Activated CD4-positive, alpha-beta memory T cell treated with anti-CD3 and anti-CD28 coated beads for 36 hours (primary cell): ENCODE results near the gene TMSB10. TPM values are rescaled to one million over a fixed set of nuclear protein-coding genes. Genes with fewer than 3 reads are reported as not detected.

ENCODE experiments used
- CTCF ChIA-PET: fragments of 350-600 bp; sonication (Branson Sonifier 250); formaldehyde crosslinking; loops from one replicate; lab custom pipeline; 2021; ENCODE audit warnings: antibody characterized with exemption, inconsistent platforms; lab: Charles Lee
- POLR2A ChIA-PET: fragments of 350-600 bp; sonication (Branson Sonifier 250); formaldehyde crosslinking; loops from one replicate; lab custom pipeline; 2021; ENCODE audit warnings: antibody characterized with exemption; lab: Charles Lee
- DNase-seq: peaks from one replicate; pipeline ENCODE4 v3.0.0-alpha.2; 2020
- H3K27ac Mint-ChIP-seq: one replicate; pipeline ENCODE4 v1.8.0; 2021; ENCODE audit warnings: mixed read lengths
- H3K27me3 Mint-ChIP-seq: one replicate; pipeline ENCODE4 v1.8.0; 2021; ENCODE audit warnings: mixed read lengths
- H3K36me3 Mint-ChIP-seq: one replicate; pipeline ENCODE4 v1.8.0; 2021; ENCODE audit warnings: mixed read lengths
- H3K4me1 Mint-ChIP-seq: one replicate; pipeline ENCODE4 v1.8.0; 2021; ENCODE audit warnings: low read depth, mixed read lengths
- H3K4me3 Mint-ChIP-seq: one replicate; pipeline ENCODE4 v1.8.0; 2021; ENCODE audit warnings: mild to moderate bottlenecking, mixed read lengths
- H3K9me3 Mint-ChIP-seq: one replicate; pipeline ENCODE4 v1.8.0; 2021; ENCODE audit warnings: mixed read lengths
- intact Hi-C: fragments of 100-400 bp; cut with micrococcal nuclease; formaldehyde crosslinking; loops from one replicate; pipeline ENCODE4 v1.15.1; 2023
- total RNA-seq, 2 experiments: library from RNA; stranded (reverse); gene quantifications; one replicate each; pipeline ENCODE4 v1.2.3, GENCODE V29; 2021

TMSB10 gene
- total RNA-seq, 2 experiments from 2014 or later: 2,535 to 2,567 TPM

GRCh38 chr2:84901593-84902120 is 3.8 kb upstream of the TMSB10 start:
- intact Hi-C loops: no loop called here
- POLR2A ChIA-PET: interaction anchor here (2.0 kb wide), 1 partner anchor 13 kb away, joined by 5 read pairs; no protein-coding TSS in a partner anchor
- H3K4me1 Mint-ChIP-seq: peaks cover 65% of the 10 kb centered on the region
- CTCF ChIA-PET: interaction anchor here (0.7 to 11.8 kb wide), 3 partner anchors 14 to 24 kb away, joined by 3 to 117 read pairs (median 3); no protein-coding TSS in a partner anchor
- no peak for DNase-seq
- H3K27ac Mint-ChIP-seq: no peak overlapping the region
- H3K36me3 Mint-ChIP-seq: peaks cover 10% of the 10 kb centered on the region
- no peaks in the 10 kb centered on the region for H3K9me3 Mint-ChIP-seq
- H3K4me3 Mint-ChIP-seq: no peak overlapping the region
- H3K27me3 Mint-ChIP-seq: no peaks in the 10 kb centered on the region

- no peak for DNase-seq
- no peaks in the 10 kb centered on the region for H3K9me3 Mint-ChIP-seq
- H3K27me3 Mint-ChIP-seq: no peaks in the 10 kb centered on the region
- H3K4me3 Mint-ChIP-seq: no peak overlapping the region
- POLR2A ChIA-PET: no interaction called here
- CTCF ChIA-PET: interaction anchor here (1.6 to 11.8 kb wide), 2 partner anchors 18 to 23 kb away, joined by 3 to 117 read pairs; no protein-coding TSS in a partner anchor
- peak overlapping the region; percentile 31 for H3K27ac Mint-ChIP-seq
- intact Hi-C loops: no loop called here
- H3K4me1 Mint-ChIP-seq: peaks cover 68% of the 10 kb centered on the region
- H3K36me3 Mint-ChIP-seq: peaks cover 19% of the 10 kb centered on the region
Measured at GRCh38 chr2:84902526-84902925, 2.9 kb upstream of the TMSB10 start.

DNA sequence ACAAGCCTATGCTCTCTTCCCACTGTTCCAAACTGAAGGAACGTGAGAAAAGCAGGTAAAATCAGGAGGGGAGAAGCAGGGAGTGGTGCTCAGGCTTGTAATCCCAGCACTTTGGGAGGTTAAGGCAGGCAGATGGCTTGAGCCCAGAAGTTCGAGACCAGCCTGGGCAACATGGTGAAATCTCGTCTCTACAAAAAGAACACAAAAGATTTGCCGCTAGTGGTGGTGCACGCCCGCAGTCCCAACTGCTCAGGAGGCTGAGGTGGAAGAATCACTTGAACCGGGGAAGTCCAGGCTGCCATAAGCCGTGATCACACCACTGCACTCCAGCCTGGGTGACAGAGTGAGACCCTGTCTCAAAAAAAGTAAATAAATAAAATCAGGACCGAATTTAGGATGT is 1.3 kb upstream of the TMSB10 start:
- intact Hi-C loops: loop anchor here (2.0 kb wide), 1 partner anchor 67 kb away; the partner anchor contains the start of gene KCMF1
- H3K4me1 Mint-ChIP-seq: peaks cover 67% of the 10 kb centered on the region

DNA sequence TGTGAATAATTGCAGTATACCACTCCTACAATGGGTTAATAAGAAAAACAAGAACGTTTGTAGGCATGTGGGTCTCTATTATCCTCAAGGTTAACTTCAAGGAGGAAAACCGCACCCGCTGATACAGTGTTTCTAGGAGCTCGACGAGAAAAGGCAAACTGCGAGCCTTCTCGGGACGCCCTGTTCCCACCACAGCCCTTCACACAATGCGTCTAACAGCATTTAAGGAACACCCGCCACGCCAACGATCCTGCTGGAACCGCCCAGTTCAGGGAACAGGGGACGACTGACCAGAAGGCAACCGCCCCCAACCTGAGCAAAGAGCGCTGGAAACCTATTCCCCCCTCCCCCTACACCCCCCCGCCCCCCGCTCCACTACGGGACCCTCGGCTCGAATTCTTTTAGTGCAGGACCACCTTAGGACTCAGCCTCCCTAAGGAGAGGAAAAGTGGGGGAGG is 710 bp upstream of the TMSB10 start:
- no peaks in the 10 kb centered on the region for H3K27me3 Mint-ChIP-seq
- intact Hi-C loops: loop anchor here (1.0 to 2.0 kb wide), 2 partner anchors 22 to 66 kb away; partner anchors contain the start of gene KCMF1
- peaks cover 67% of the 10 kb centered on the region for H3K4me1 Mint-ChIP-seq
- POLR2A ChIA-PET: interaction anchor here (0.5 to 5.1 kb wide), 8 partner anchors 7 to 34 kb away, joined by 3 to 41 read pairs (median 25); partner anchors contain the start of gene TRABD2A
- H3K27ac Mint-ChIP-seq: peak overlapping the region; percentile 86
- peaks cover 8% of the 10 kb centered on the region for H3K9me3 Mint-ChIP-seq
- CTCF ChIA-PET: interaction anchor here (1.0 to 11.8 kb wide), 4 partner anchors 15 to 22 kb away, joined by 4 to 117 read pairs (median 5); no protein-coding TSS in a partner anchor
- H3K36me3 Mint-ChIP-seq: peaks cover 30% of the 10 kb centered on the region
- peak overlapping the region; percentile 73 for H3K4me3 Mint-ChIP-seq
- peak; percentile 56 for DNase-seq

More for the DNA sequence above, 1.3 kb upstream of the TMSB10 start:
- peak overlapping the region; percentile 73 for H3K4me3 Mint-ChIP-seq
- ChIA-PET POLR2A (interaction anchor here (3.2 to 5.1 kb wide), 6 partner anchors 10 to 35 kb away, joined by 14 to 41 read pairs (median 33); partner anchors contain the start of gene TRABD2A), CTCF (interaction anchor here (1.0 to 11.8 kb wide), 4 partner anchors 15 to 22 kb away, joined by 4 to 117 read pairs (median 5); no protein-coding TSS in a partner anchor)
- H3K36me3 Mint-ChIP-seq: peaks cover 26% of the 10 kb centered on the region
- H3K9me3 Mint-ChIP-seq: peaks cover 2% of the 10 kb centered on the region
- no peaks in the 10 kb centered on the region for H3K27me3 Mint-ChIP-seq
- H3K27ac Mint-ChIP-seq: peak overlapping the region; percentile 86
- DNase-seq: no peak

DNA sequence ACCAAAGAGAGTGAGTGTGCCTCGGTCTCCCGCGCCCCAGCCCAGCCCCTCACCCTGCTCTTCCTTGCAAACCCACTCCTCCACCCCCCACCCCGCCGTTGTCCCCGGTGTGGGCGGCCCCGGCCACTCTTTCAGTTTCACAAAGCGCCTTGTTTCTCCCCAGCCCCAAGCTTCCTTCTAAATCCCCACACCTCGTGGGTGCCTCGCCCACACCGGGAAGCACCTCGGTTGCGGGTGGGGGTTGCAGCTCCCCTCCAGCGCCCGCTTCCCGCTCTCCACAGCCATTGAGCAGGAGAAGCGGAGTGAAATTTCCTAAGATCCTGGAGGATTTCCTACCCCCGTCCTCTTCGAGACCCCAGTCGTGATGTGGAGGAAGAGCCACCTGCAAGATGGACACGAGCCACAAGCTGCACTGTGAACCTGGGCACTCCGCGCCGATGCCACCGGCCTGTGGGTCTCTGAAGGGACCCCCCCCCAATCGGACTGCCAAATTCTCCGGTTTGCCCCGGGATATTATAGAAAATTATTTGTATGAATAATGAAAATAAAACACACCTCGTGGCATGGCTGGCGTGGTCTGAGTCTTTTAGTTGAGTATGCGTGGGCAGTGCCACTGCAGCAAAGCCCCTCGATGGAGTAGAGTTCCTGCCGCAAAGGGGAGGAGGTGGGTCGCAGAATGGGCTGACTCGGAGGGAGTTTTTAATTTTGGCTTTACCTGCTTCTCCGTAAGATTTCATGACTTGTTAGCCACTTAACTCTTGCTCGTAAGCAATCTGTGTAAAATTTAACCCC is 848 bp downstream of the TMSB10 start:
- peaks cover 13% of the 10 kb centered on the region for H3K9me3 Mint-ChIP-seq
- ChIA-PET POLR2A (interaction anchor here (0.8 to 5.1 kb wide), 16 partner anchors 8 to 632 kb away, joined by 3 to 41 read pairs (median 8); partner anchors contain the start of genes MAT2A and TRABD2A), CTCF (interaction anchor here (0.6 to 11.8 kb wide), 11 partner anchors 12 to 415 kb away, joined by 3 to 117 read pairs (median 4); partner anchors contain the start of gene DNAH6)
- H3K27ac Mint-ChIP-seq: peak overlapping the region; percentile 93
- peak; percentile 73 for DNase-seq
- H3K36me3 Mint-ChIP-seq: peaks cover 34% of the 10 kb centered on the region
- H3K27me3 Mint-ChIP-seq: no peaks in the 10 kb centered on the region
- peak overlapping the region; percentile 91 for H3K4me3 Mint-ChIP-seq
- H3K4me1 Mint-ChIP-seq: peaks cover 64% of the 10 kb centered on the region
- intact Hi-C loops: loop anchor here (1.0 kb wide), 1 partner anchor 8 kb away; no protein-coding TSS in a partner anchor

DNA sequence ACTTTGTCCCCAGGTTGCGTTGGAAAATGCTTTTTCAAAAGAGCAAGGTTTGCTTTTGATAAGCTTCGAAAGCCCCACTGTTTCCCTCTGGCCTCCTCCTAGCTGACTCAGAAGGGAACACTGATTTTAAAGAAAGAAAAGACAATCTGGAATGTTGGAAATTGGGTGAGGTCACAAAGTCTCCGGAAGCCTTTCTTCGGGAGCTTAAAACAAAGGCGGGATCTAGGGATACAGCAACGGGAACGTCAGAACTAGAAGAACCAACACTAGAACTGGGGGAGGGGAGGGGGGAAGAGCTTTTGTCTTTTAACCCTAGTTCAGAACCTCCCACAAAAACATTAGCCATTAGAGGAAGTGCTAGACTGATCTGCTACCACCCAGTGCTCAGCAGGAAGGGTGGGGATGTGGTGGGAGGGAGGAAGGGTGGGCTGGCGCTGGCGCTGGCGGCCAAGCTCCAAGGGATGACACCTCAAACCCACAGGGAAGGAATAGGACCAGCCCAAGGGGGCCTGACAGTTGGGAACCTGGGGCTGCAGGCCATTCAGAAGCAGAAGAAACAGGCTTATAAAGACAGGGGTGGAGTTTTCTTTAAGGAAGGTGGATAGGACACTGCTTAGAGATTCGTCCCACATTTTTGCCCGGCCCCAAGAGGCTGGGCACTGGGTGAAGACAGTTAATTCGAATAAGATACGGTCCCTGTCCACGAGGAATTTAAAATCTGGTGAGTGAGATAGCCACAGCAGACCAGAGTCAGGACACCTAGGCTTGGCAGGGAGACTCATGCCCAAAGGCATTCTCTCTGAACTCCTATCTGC is 1.7 kb downstream of the TMSB10 start:
- DNase-seq: peak; percentile 66
- H3K4me1 Mint-ChIP-seq: peaks cover 63% of the 10 kb centered on the region
- H3K36me3 Mint-ChIP-seq: peaks cover 34% of the 10 kb centered on the region
- ChIA-PET CTCF (interaction anchor here (1.0 to 11.8 kb wide), 8 partner anchors 12 to 416 kb away, joined by 3 to 117 read pairs (median 4); no protein-coding TSS in a partner anchor), POLR2A (interaction anchor here (0.8 to 5.1 kb wide), 14 partner anchors 9 to 632 kb away, joined by 3 to 41 read pairs (median 12); partner anchors contain the start of genes MAT2A and TRABD2A)
- H3K27ac Mint-ChIP-seq: peak overlapping the region; percentile 93
- H3K4me3 Mint-ChIP-seq: peak overlapping the region; percentile 91
- intact Hi-C loops: loop anchor here (1.0 kb wide), 3 partner anchors 9 to 18 kb away; no protein-coding TSS in a partner anchor
- H3K9me3 Mint-ChIP-seq: peaks cover 13% of the 10 kb centered on the region
- H3K27me3 Mint-ChIP-seq: no peaks in the 10 kb centered on the region

DNA sequence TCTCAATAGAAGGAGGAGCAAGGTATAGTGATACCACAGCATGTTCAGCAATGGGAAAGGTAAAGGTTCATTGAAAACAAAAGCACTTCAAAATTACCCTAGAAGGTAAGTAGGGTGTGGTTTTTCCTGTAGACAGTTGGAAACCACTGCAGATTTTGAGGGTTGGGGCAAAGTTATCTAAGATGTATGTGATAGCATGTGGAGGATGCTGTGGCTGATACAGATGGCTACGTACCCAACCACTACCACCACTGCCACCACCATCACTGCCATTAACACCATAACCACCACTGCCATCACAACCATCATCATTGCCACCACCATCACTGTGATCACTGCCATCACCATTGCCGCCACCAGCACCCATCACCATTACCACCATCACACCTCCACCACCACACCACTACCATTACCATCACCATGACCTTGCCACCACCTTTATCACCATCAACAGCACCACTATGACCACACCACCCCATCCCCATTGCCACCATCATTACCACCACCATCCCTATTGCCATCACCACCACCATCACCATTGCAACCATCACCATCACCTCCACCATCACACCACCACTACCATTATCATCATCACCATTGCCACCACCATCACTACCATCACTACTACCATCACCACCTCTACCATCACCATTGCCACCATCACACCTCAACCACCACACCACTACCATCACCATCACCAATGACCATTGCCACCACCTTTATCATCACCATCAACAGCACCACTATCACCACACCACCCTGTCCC is 3.7 kb downstream of the TMSB10 start:
- POLR2A ChIA-PET: interaction anchor here (1.3 to 4.8 kb wide), 3 partner anchors 11 to 16 kb away, joined by 5 to 41 read pairs (median 7); no protein-coding TSS in a partner anchor
- peak; percentile 55 for DNase-seq

DNA sequence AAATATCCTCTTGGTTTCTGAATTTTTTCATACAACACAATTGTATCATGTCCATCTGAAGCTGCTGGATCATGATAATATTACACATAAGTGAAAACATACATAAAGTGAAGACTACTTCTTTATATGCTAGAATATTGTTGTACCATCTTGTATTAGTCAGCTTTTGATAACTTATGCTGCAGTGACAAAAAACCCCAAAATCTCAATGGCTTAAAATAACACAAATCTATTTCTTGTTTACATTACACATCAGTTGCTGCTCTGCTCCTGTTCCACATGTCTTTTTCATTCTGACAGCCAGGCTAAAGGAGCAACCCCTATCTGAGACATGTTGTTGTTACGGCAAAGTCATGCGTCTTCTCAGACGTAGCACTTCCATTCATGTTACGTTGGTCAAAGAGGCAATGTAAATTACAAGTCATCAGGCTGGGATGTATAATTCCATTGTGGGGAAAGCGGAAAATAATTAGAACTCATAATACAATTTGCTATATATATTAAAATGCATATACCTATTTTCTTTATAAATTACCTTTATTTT is 5.8 kb downstream of the TMSB10 start:
- POLR2A ChIA-PET: interaction anchor here (1.4 kb wide), 1 partner anchor 14 kb away, joined by 3 read pairs; no protein-coding TSS in a partner anchor
- no peak for DNase-seq
- H3K9me3 Mint-ChIP-seq: peaks cover 13% of the 10 kb centered on the region
- H3K4me1 Mint-ChIP-seq: peaks cover 41% of the 10 kb centered on the region
- H3K27ac Mint-ChIP-seq: no peak overlapping the region
- CTCF ChIA-PET: interaction anchor here (0.6 to 1.6 kb wide), 3 partner anchors 14 to 389 kb away, joined by 3 to 10 read pairs (median 5); no protein-coding TSS in a partner anchor
- intact Hi-C loops: no loop called here
- H3K36me3 Mint-ChIP-seq: peaks cover 28% of the 10 kb centered on the region
- no peak overlapping the region for H3K4me3 Mint-ChIP-seq
- no peaks in the 10 kb centered on the region for H3K27me3 Mint-ChIP-seq

More for the DNA sequence above, 3.7 kb downstream of the TMSB10 start:
- Mint-ChIP-seq H3K27ac (peak overlapping the region; percentile 93), H3K36me3 (peaks cover 34% of the 10 kb centered on the region), H3K4me1 (peaks cover 50% of the 10 kb centered on the region), H3K27me3 (no peaks in the 10 kb centered on the region), H3K9me3 (peaks cover 13% of the 10 kb centered on the region), H3K4me3 (peak overlapping the region; percentile 91)
- intact Hi-C loops: loop anchor here (1.0 kb wide), 1 partner anchor 21 kb away; no protein-coding TSS in a partner anchor
- CTCF ChIA-PET: interaction anchor here (11.8 kb wide), 1 partner anchor 16 kb away, joined by 117 read pairs; no protein-coding TSS in a partner anchor

DNA sequence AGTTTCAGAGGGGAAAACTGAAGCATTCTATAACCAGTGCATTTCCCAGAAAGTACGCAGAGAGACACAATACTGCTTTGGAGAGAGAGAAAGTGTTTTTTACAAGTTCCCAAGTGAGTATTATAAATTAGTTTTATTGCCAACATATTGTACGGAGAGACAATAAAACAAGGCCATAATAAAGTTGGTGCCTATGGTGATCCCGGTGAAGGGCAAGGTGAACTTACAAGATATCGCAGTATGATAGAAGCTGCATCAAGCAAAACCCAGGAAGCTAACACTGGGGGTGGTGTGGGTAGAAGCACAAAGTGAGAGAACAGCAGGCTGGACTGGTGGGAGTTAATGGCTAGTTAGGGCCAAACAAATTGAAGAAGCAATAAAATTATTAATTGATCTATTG is 7.5 kb downstream of the TMSB10 start:
- Mint-ChIP-seq H3K27me3 (no peaks in the 10 kb centered on the region), H3K4me1 (peaks cover 30% of the 10 kb centered on the region), H3K36me3 (peaks cover 14% of the 10 kb centered on the region), H3K9me3 (peaks cover 13% of the 10 kb centered on the region), H3K27ac (no peak overlapping the region), H3K4me3 (no peak overlapping the region)
- intact Hi-C loops: no loop called here
- ChIA-PET CTCF (interaction anchor here (1.4 kb wide), 1 partner anchor 13 kb away, joined by 13 read pairs; no protein-coding TSS in a partner anchor), POLR2A (no interaction called here)
- DNase-seq: no peak

DNA sequence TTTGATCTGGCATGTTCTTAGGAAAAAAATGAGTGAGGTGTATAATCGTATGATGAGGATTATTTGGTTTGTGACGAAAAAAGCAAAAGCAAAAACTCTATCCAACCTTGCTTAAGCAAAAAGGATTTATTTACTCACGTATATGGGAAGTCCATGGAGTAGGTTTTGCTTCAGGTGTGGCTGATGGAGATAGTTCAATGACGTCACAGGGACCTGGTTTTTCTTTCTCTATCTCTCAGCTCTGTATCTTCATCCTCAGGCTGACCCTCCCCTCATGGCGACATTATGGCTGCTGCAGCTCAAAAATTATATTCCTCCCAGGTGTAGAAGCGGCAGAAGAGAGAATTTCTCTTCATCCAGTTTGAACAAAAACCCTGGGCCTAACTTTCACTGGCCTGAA is 8.9 kb downstream of the TMSB10 start:
- Mint-ChIP-seq H3K4me1 (peaks cover 25% of the 10 kb centered on the region), H3K36me3 (peaks cover 7% of the 10 kb centered on the region)
- DNase-seq: no peak

More for the DNA sequence above, 8.9 kb downstream of the TMSB10 start:
- intact Hi-C loops: no loop called here
- CTCF ChIA-PET: interaction anchor here (1.3 kb wide), 1 partner anchor 11 kb away, joined by 9 read pairs; no protein-coding TSS in a partner anchor
- no peak overlapping the region for H3K4me3 Mint-ChIP-seq
- H3K9me3 Mint-ChIP-seq: peaks cover 9% of the 10 kb centered on the region
- POLR2A ChIA-PET: interaction anchor here (1.0 kb wide), 1 partner anchor 8 kb away, joined by 5 read pairs; the partner anchor contains the start of gene TMSB10
- H3K27me3 Mint-ChIP-seq: no peaks in the 10 kb centered on the region
- H3K27ac Mint-ChIP-seq: no peak overlapping the region
